GM20000 (cell line): Measurements from ENCODE around the gene GINS1.

Experiments
- DNase-seq: peaks from one replicate; pipeline ENCODE4 v3.0.0; 2012; ENCODE audit warnings: low spot score
- CTCF ChIP-seq: IDR thresholded peaks from 2 replicates; pipeline ENCODE4 v1.5.1; 2012; ENCODE audit warnings: mild to moderate bottlenecking, control low read depth; ENCODE audit errors: extremely low read depth, missing control alignments

Gene GINS1

GRCh38 chr20:25378189-25378883 lies 29.1 kb upstream of the GINS1 start:
- TF ChIP-seq CTCF: no peak
- no peak for DNase-seq

GRCh38 chr20:25378884-25379733 lies 28.4 kb upstream of the GINS1 start:
- DNase-seq: no peak
- no peak for TF ChIP-seq CTCF

- no peak for DNase-seq
- TF ChIP-seq CTCF: no peak
Observed at GRCh38 chr20:25380945-25381614, 26.4 kb upstream of the GINS1 start.

GRCh38 chr20:25382704-25383370 lies 24.6 kb upstream of the GINS1 start:
- DNase-seq: no peak
- no peak for TF ChIP-seq CTCF

- no peak for TF ChIP-seq CTCF
- no peak for DNase-seq
Observed at GRCh38 chr20:25389401-25389857, 18.0 kb upstream of the GINS1 start.

GRCh38 chr20:25389858-25390537 lies 17.5 kb upstream of the GINS1 start:
- TF ChIP-seq CTCF: no peak
- DNase-seq: peak; percentile 73
